SK-N-SH (cell line): ENCODE results near the gene DSCAML1. TPM values are rescaled to one million over a fixed set of nuclear protein-coding genes. Genes with fewer than 3 reads are reported as not detected.

Experiments used
- CTCF ChIA-PET: fragments of 300-600, 350-600 bp; formaldehyde crosslinking; extraction: SDS; loops from one replicate; lab custom pipeline; 2021; lab: Yijun Ruan, JAX
- POLR2A ChIA-PET: fragments of 350-600 bp; sonication (Branson Sonifier 250); formaldehyde crosslinking; extraction: SDS; loops from one replicate; lab custom pipeline; 2020; ENCODE audit warnings: antibody characterized with exemption, inconsistent platforms; lab: Yijun Ruan, JAX
- DNase-seq: peaks from one replicate; pipeline ENCODE4 v3.0.0; 2012
- H2AFZ ChIP-seq: fragments of 200-600 bp; sonication (generic); 2 replicates; pipeline ENCODE4 v1.8.1; 2016; ENCODE audit warnings: antibody characterized with exemption, mild to moderate bottlenecking, low read depth
- H3F3A ChIP-seq: fragments of 200-600 bp; sonication (generic); replicated peaks from 2 replicates; pipeline ENCODE3; 2016; ENCODE audit warnings: antibody characterized with exemption, mild to moderate bottlenecking; ENCODE audit not compliant: insufficient read depth
- H3K27ac ChIP-seq, 2 experiments: fragments of 200-500 bp in 1 of 2; fragments of 200-600 bp in 1 of 2; sonication (Bioruptor generic) in 1 of 2; sonication (generic), shearing (Covaris generic) in 1 of 2; 2 replicates each; pipeline versions ENCODE4 v1.5.1 to v1.6.1; 2014 to 2016; ENCODE audit warnings: low read depth in 2 of 2, inconsistent platforms in 1 of 2, low read length in 1 of 2, mild to moderate bottlenecking in 1 of 2, mixed read lengths in 1 of 2
- H3K27me3 ChIP-seq: fragments of 200-600 bp; sonication (generic), shearing (Covaris generic); 2 replicates; pipeline ENCODE4 v1.6.1; 2016; ENCODE audit warnings: mixed run types; ENCODE audit not compliant: insufficient read depth
- H3K36me3 ChIP-seq, 2 experiments: fragments of 200-500 bp in 1 of 2; fragments of 200-600 bp in 1 of 2; sonication (Bioruptor generic) in 1 of 2; sonication (generic) in 1 of 2; replicated peaks in 1 of 2; 2 replicates each; pipeline versions ENCODE3 to v1.5.1; 2014 to 2016; ENCODE audit warnings: low read length in 1 of 2, mild to moderate bottlenecking in 1 of 2; ENCODE audit not compliant: insufficient read depth in 2 of 2, control insufficient read depth in 1 of 2
- H3K4me1 ChIP-seq, 2 experiments: fragments of 200-500 bp in 1 of 2; fragments of 200-600 bp in 1 of 2; sonication (Bioruptor generic) in 1 of 2; sonication (generic), shearing (Covaris generic) in 1 of 2; 2 replicates each; pipeline versions ENCODE4 v1.5.1 to v1.6.1; 2014 to 2016; ENCODE audit warnings: low read depth in 1 of 2, low read length in 1 of 2, mixed run types in 1 of 2; ENCODE audit not compliant: insufficient read depth in 2 of 2, control insufficient read depth in 1 of 2
- H3K4me2 ChIP-seq: fragments of 200-600 bp; sonication (generic), shearing (Covaris generic); 2 replicates; pipeline ENCODE4 v1.6.1; 2017; ENCODE audit warnings: mixed run types
- H3K4me3 ChIP-seq, 2 experiments: fragments of 200-500 bp in 1 of 2; fragments of 200-600 bp in 1 of 2; sonication (Bioruptor generic) in 1 of 2; sonication (generic), shearing (Covaris generic) in 1 of 2; 2 replicates each; pipeline versions ENCODE4 v1.5.1 to v1.8.1; 2014 to 2016; ENCODE audit warnings: low read depth in 2 of 2, inconsistent platforms in 1 of 2, low read length in 1 of 2, mild to moderate bottlenecking in 1 of 2, mixed read lengths in 1 of 2, moderate library complexity in 1 of 2
- H3K79me2 ChIP-seq: fragments of 200-600 bp; sonication (generic); 2 replicates; pipeline ENCODE4 v1.8.1; 2017; ENCODE audit warnings: mild to moderate bottlenecking; ENCODE audit not compliant: insufficient read depth
- H3K9ac ChIP-seq: fragments of 200-600 bp; sonication (generic); 2 replicates; pipeline ENCODE4 v1.6.1; 2017; ENCODE audit warnings: mixed run types
- H3K9me2 ChIP-seq: fragments of 200-600 bp; sonication (generic); 2 replicates; pipeline ENCODE4 v1.6.1; 2017; ENCODE audit warnings: mixed run types
- H3K9me3 ChIP-seq: fragments of 200-600 bp; sonication (generic); 2 replicates; pipeline ENCODE4 v1.6.1; 2017; ENCODE audit warnings: mixed run types, mild to moderate bottlenecking, moderate library complexity
- H4K20me1 ChIP-seq: fragments of 200-600 bp; sonication (generic); 2 replicates; pipeline ENCODE4 v1.6.1; 2017; ENCODE audit warnings: mild to moderate bottlenecking, mixed run types; ENCODE audit not compliant: insufficient read depth
- CHD2 ChIP-seq: fragments of 150-350 bp; IDR thresholded peaks from 2 replicates; pipeline ENCODE4 v1.6.1; 2018; ENCODE audit warnings: low read length; ENCODE audit not compliant: partially characterized antibody
- CTCF ChIP-seq: fragments of 200-600 bp; sonication (generic); IDR thresholded peaks from 2 replicates; pipeline ENCODE4 v1.6.1; 2017; ENCODE audit warnings: antibody characterized with exemption, mild to moderate bottlenecking, moderate library complexity
- EZH2phosphoT487 ChIP-seq: fragments of 200-600 bp; sonication (generic); IDR thresholded peaks from 2 replicates; pipeline ENCODE4 v1.6.1; 2017; ENCODE audit warnings: low read depth, mixed run types, mild to moderate bottlenecking, antibody characterized with exemption, moderate library complexity, borderline replicate concordance
- FOSL2 ChIP-seq: IDR thresholded peaks from 2 replicates; pipeline ENCODE4 v1.4.0; 2012; ENCODE audit warnings: low read depth, mild to moderate bottlenecking, moderate library complexity, borderline replicate concordance
- GABPA ChIP-seq: IDR thresholded peaks from 2 replicates; pipeline ENCODE4 v1.4.0; 2012; ENCODE audit warnings: low read depth, mild to moderate bottlenecking
- JUND ChIP-seq: IDR thresholded peaks from 2 replicates; pipeline ENCODE4 v1.4.0; 2012
- MAX ChIP-seq: IDR thresholded peaks from 2 replicates; pipeline ENCODE4 v1.4.0; 2012; ENCODE audit warnings: low read depth
- MXI1 ChIP-seq: IDR thresholded peaks from 2 replicates; pipeline ENCODE4 v1.6.1; 2012; ENCODE audit warnings: mild to moderate bottlenecking, low read depth, low read length, improper control_type of control experiment
- PBX3 ChIP-seq: IDR thresholded peaks from 2 replicates; pipeline ENCODE4; 2012
- POLR2AphosphoS5 ChIP-seq: IDR thresholded peaks from 2 replicates; pipeline ENCODE4 v1.6.1; 2012; ENCODE audit warnings: low read depth, low read length
- RAD21 ChIP-seq: IDR thresholded peaks from 2 replicates; pipeline ENCODE4 v1.6.1; 2012; ENCODE audit warnings: mild to moderate bottlenecking, low read length
- RCOR1 ChIP-seq: fragments of 150-350 bp; IDR thresholded peaks from 2 replicates; pipeline ENCODE4 v1.6.1; 2017; ENCODE audit warnings: antibody characterized with exemption, low read length
- REST ChIP-seq: IDR thresholded peaks from 2 replicates; pipeline ENCODE4 v1.6.1; 2012; ENCODE audit warnings: mild to moderate bottlenecking, low read depth, low read length, moderate library complexity
- RFX5 ChIP-seq: IDR thresholded peaks from 2 replicates; pipeline ENCODE4 v1.6.1; 2012; ENCODE audit warnings: mild to moderate bottlenecking, improper control_type of control experiment, low read length
- RXRA ChIP-seq: IDR thresholded peaks from 2 replicates; pipeline ENCODE4 v1.4.0; 2012; ENCODE audit warnings: low read depth, mild to moderate bottlenecking, borderline replicate concordance
- TAF1 ChIP-seq: IDR thresholded peaks from 2 replicates; pipeline ENCODE4 v1.6.1; 2012; ENCODE audit warnings: low read depth, mild to moderate bottlenecking, low read length, moderate library complexity, borderline replicate concordance
- TCF12 ChIP-seq: IDR thresholded peaks from 2 replicates; pipeline ENCODE4 v1.4.0; 2012
- TEAD4 ChIP-seq: IDR thresholded peaks from 2 replicates; pipeline ENCODE4 v1.4.0; 2012; ENCODE audit warnings: mild to moderate bottlenecking, borderline replicate concordance; ENCODE audit not compliant: insufficient read depth
- ZBTB33 ChIP-seq: IDR thresholded peaks from 2 replicates; pipeline ENCODE4 v1.4.0; 2012; ENCODE audit warnings: low read depth, borderline replicate concordance
- whole genome bisulfite sequencing: methylation state at CpG from one replicate; pipeline ENCODE4 v1.1.6; 2017; ENCODE audit warnings: low lambda C conversion rate; 5-methylcytosine and 5-hydroxymethylcytosine counted together
- polyA plus RNA-seq, 3 experiments: library from polyadenylated mRNA; depleted of rRNA; stranded (reverse); fragments of >200 nt; gene quantifications; 2 replicates each; pipeline ENCODE4 v1.2.3, GENCODE V29; 2012

Gene DSCAML1
- polyA plus RNA-seq, 1 of the 3 experiments (the other 2 are of a cell fraction) = not detected

- ChIA-PET POLR2A (no interaction called here), CTCF (interaction anchor here (2.0 kb wide), 2 partner anchors 10 to 174 kb away, joined by 7 to 8 read pairs; no protein-coding TSS in a partner anchor)
- H2AFZ ChIP-seq = no peak overlapping the region
- no peak for DNase-seq
- 41% methylated on average over 3 of the region's 4 CpGs for WGBS
- no peaks in the 10 kb centered on the region for H3K36me3 ChIP-seq
- TF ChIP-seq FOSL2 (no peak), CHD2 (no peak), JUND (no peak), RAD21 (no peak), CTCF (no peak), GABPA (no peak), TAF1 (no peak), RXRA (no peak), MAX (no peak), TEAD4 (no peak), POLR2AphosphoS5 (no peak), ZBTB33 (no peak), RFX5 (no peak), PBX3 (no peak), RCOR1 (no peak), EZH2phosphoT487 (no peak), MXI1 (no peak), TCF12 (no peak), REST (no peak)
- no peaks in the 10 kb centered on the region for H4K20me1 ChIP-seq
- H3K4me1 ChIP-seq = peaks cover 0 to 6% of the 10 kb centered on the region in 2 experiments; a peak in 1 of 4 replicates
- H3K4me3 ChIP-seq = no peak overlapping the region
- H3F3A ChIP-seq = no peaks in the 10 kb centered on the region
- H3K79me2 ChIP-seq = no peaks in the 10 kb centered on the region
- H3K9ac ChIP-seq = no peak overlapping the region
- no peak overlapping the region for H3K4me2 ChIP-seq
- H3K27me3 ChIP-seq = 0 out of 2 replicates have a peak, but pooled peaks cover 5% of the 10 kb centered on the region
- no peaks in the 10 kb centered on the region for H3K9me3 ChIP-seq
- no peaks in the 10 kb centered on the region for H3K9me2 ChIP-seq
- no peak overlapping the region for H3K27ac ChIP-seq
Measured at GRCh38 chr11:117642396-117642795, 154.6 kb downstream of the DSCAML1 start.
